ENCODE data around the gene ASH1L. TPM values are rescaled to one million over a fixed set of nuclear protein-coding genes. Genes with fewer than 3 reads are reported as not detected.

Gene ASH1L
- total and polyA plus RNA-seq, 2 experiments from 2014 or later, result 23.6 to 24.7 TPM

DNA sequence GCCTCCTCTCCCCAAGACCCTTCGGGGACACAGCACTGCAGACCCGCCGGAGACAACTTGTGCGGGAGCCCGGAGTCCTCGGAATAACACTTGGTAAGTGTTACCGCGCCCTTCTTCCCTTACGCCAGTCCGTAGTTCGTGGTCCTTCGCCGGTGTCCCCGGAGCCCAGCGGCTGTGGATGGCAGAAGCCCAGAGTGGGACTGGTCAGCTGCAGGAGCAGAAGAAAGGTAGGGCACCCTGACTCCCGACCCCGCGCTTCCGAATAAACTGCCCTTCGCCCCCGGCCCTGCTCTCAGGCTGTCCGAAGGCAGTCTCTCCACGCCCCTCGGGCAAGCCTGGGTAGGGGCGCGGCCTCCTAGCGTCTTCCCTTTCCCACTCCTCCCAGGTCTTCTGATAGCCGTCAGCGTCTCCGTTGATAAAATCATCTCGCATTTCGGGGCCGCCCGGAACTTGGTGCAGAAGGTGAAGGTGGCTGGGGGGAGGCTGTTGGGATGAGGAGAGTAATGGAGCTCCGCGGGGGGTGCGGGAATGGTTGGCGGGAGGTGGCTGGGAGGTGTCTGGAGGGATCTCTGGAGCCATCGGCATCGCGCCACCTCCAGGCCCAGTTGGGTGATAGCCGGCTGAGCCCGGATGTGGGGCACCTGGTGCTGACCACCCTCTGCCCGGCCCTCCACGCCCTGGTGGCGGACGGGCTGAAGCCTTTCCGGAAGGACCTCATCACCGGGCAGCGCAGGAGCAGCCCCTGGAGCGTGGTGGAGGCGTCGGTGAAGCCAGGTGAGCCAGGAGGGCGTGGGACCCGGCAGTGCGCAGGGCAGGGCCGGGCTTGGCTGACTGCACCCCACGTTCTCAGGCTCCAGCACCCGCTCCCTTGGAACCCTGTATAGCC, 237.6 kb downstream of the ASH1L start:
- H3K27ac ChIP-seq (ENCODE audit: low read depth), result peak overlapping the region; percentile 78

GRCh38 chr1:155324037-155324716, 238.4 kb downstream of the ASH1L start:
- DNase-seq (ENCODE audit: low spot score) (peak; percentile 97), ATAC-seq (peak; percentile 66)
- peak overlapping the region; percentile 99 for H3K4me2 ChIP-seq
- Mint-ChIP-seq H3K4me1 (peaks cover 37% of the 10 kb centered on the region), H3K4me3 (peak overlapping the region; percentile 95), H3K27ac (peak overlapping the region; percentile 75; the same call in 1 of the 2 replicates), H3K9me3 (no peaks in the 10 kb centered on the region), H3K36me3 (ENCODE audit: low read depth) (peaks cover 22% of the 10 kb centered on the region), H3K27me3 (ENCODE audit: insufficient read depth, low read depth, poor library complexity) (peaks cover 18% of the 10 kb centered on the region)
- H3K27ac ChIP-seq (ENCODE audit: low read depth), result peak overlapping the region; percentile 96
- H3K4me3 ChIP-seq, result peak overlapping the region; percentile 99
- H3K4me1 ChIP-seq (ENCODE audit: insufficient read depth), result peaks cover 24% of the 10 kb centered on the region
- no peaks in the 10 kb centered on the region; the same call in none of the 2 replicates for H4K20me1 ChIP-seq (replicated peaks; ENCODE audit: insufficient read depth)
- H3F3A ChIP-seq (replicated peaks; ENCODE audit: low read depth), result peaks cover 32% of the 10 kb centered on the region
- TF ChIP-seq EZH2 (IDR thresholded peaks at IDR 0.05; ENCODE audit: low read depth, unreplicated experiment) (no peak), CTCF (conservative IDR thresholded peaks at IDR 0.05; ENCODE audit: low read depth in 2 of 2) (no peak), STAT1 (IDR thresholded peaks at IDR 0.05; ENCODE audit: unreplicated experiment) (no peak), POLR2AphosphoS5 (IDR thresholded peaks at IDR 0.05; ENCODE audit: low read depth) (peak; percentile 85), REST (IDR thresholded peaks at IDR 0.05; ENCODE audit: unreplicated experiment) (peak; percentile 7)
- TF ChIP-seq, protein P1, sequence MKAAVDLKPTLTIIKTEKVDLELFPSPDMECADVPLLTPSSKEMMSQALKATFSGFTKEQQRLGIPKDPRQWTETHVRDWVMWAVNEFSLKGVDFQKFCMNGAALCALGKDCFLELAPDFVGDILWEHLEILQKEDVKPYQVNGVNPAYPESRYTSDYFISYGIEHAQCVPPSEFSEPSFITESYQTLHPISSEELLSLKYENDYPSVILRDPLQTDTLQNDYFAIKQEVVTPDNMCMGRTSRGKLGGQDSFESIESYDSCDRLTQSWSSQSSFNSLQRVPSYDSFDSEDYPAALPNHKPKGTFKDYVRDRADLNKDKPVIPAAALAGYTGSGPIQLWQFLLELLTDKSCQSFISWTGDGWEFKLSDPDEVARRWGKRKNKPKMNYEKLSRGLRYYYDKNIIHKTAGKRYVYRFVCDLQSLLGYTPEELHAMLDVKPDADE (IDR thresholded peaks at IDR 0.05), result peak; percentile 27; the same call in 1 of the 2 replicates
- peaks cover 18% of the 10 kb centered on the region for H3K36me3 ChIP-seq (ENCODE audit: insufficient read depth)
- peaks cover 7% of the 10 kb centered on the region for H3K27me3 ChIP-seq (ENCODE audit: insufficient read depth)
- no peaks in the 10 kb centered on the region for H3K9me2 ChIP-seq (ENCODE audit: insufficient read depth)
- H2AFZ ChIP-seq, result peak overlapping the region; percentile 96
- H3K79me2 ChIP-seq (replicated peaks; ENCODE audit: insufficient read depth), result 0 out of 2 replicates have a peak, but pooled peaks cover 5% of the 10 kb centered on the region

More for the DNA sequence above, 237.6 kb downstream of the ASH1L start:
- Histone ChIP-seq H3F3A (replicated peaks; ENCODE audit: low read depth) (peaks cover 26% of the 10 kb centered on the region), H3K4me3 (peak overlapping the region; percentile 99), H3K4me2 (peak overlapping the region; percentile 99), H3K4me1 (ENCODE audit: insufficient read depth) (peaks cover 24% of the 10 kb centered on the region), H3K27me3 (ENCODE audit: insufficient read depth) (peaks cover 7% of the 10 kb centered on the region), H3K36me3 (ENCODE audit: insufficient read depth) (peaks cover 16% of the 10 kb centered on the region), H2AFZ (peak overlapping the region; percentile 95), H3K79me2 (replicated peaks; ENCODE audit: insufficient read depth) (0 out of 2 replicates have a peak, but pooled peaks cover 5% of the 10 kb centered on the region), H4K20me1 (replicated peaks; ENCODE audit: insufficient read depth) (no peaks in the 10 kb centered on the region; the same call in 1 of the 2 replicates), H3K9me2 (ENCODE audit: insufficient read depth) (no peaks in the 10 kb centered on the region)
- TF ChIP-seq ZNF114 (CRISPR knock-in tag; IDR thresholded peaks at IDR 0.05), result no peak
- TF ChIP-seq EZH2phosphoT487 (IDR thresholded peaks at IDR 0.05; ENCODE audit: unreplicated experiment), result no peak
- TF ChIP-seq CTCF (conservative IDR thresholded peaks at IDR 0.05; ENCODE audit: low read depth in 2 of 2), result peak; percentile 53 to 67
- TF ChIP-seq NANOG (IDR thresholded peaks at IDR 0.05; ENCODE audit: borderline replicate concordance), result 0 out of 2 replicates have a peak, but pooled peaks have one; percentile 15
- 0 out of 2 replicates have a peak, but pooled peaks have one; percentile 6 for TF ChIP-seq CREB1 (CRISPR knock-in tag; IDR thresholded peaks at IDR 0.05; ENCODE audit: low read depth)
- ATAC-seq, result peak; percentile 44
- Mint-ChIP-seq H3K4me3 (peak overlapping the region; percentile 95), H3K27ac (peak overlapping the region; percentile 68; the same call in 1 of the 2 replicates), H3K36me3 (ENCODE audit: low read depth) (peaks cover 22% of the 10 kb centered on the region), H3K9me3 (no peaks in the 10 kb centered on the region), H3K4me1 (peaks cover 31% of the 10 kb centered on the region), H3K27me3 (ENCODE audit: insufficient read depth, low read depth, poor library complexity) (peaks cover 18% of the 10 kb centered on the region)
- DNase-seq (ENCODE audit: low spot score), result peak; percentile 94

Data from GM23338 (cell line).